K562 (cell line): Measurements from ENCODE around the gene FZD10. TPM values are rescaled to one million over a fixed set of nuclear protein-coding genes. Genes with fewer than 3 reads are reported as not detected.

ENCODE experiments used
- ATAC-seq: fragments of 200-7000 bp; cut with Tn5 transposase; 3 replicates; pipeline ENCODE4 v1.9.1; 2020; ENCODE audit warnings: moderate library complexity
- BruUV-seq: library from RNA; stranded (reverse); fragments of 400-500 nt; replicated peaks from 2 replicates; lab custom pipeline; 2021; lab: Mats Ljungman, UMichigan
- CTCF ChIA-PET: fragments of 300-600 bp; formaldehyde crosslinking; extraction: SDS; loops from one replicate; lab custom pipeline; 2021; ENCODE audit warnings: low intra/inter-chr PET ratio; lab: Yijun Ruan, JAX
- POLR2A ChIA-PET: fragments of 300-600, 350-650 bp; sonication (Branson Sonifier 250); formaldehyde crosslinking; extraction: SDS; loops from one replicate; lab custom pipeline; 2021; ENCODE audit warnings: antibody characterized with exemption, inconsistent platforms; lab: Yijun Ruan, JAX
- DNase-seq, 4 experiments: peaks; one replicate each; pipeline versions ENCODE4 v3.0.0 to v3.0.0-alpha.2; 2011 to 2018; ENCODE audit warnings: low spot score in 3 of 4, mixed read lengths in 3 of 4; ENCODE audit errors: extremely low read depth in 1 of 4
- FAIRE-seq: peaks from 2 replicates; lab custom pipeline; 2011; peaks lifted over from hg19 to GRCh38; lab: Jason Lieb, UNC
- H2AFZ ChIP-seq: 2 replicates; pipeline ENCODE4 v1.6.0; 2011; ENCODE audit warnings: low read depth, low read length, control low read depth, inconsistent platforms
- H3K27ac ChIP-seq: fragments of 200-600 bp; 3 replicates; pipeline ENCODE4 v1.8.0; 2011; ENCODE audit warnings: low read depth, mild to moderate bottlenecking, control low read depth, inconsistent platforms, low read length, moderate library complexity, mixed read lengths; ENCODE audit errors: extremely low read depth
- H3K27me3 ChIP-seq, 2 experiments: fragments of 300-600 bp in 1 of 2; 2 replicates in 1 of 2; 3 replicates in 1 of 2; pipeline versions ENCODE4 v1.6.0 to v1.8.0; 2011; ENCODE audit warnings: inconsistent platforms in 2 of 2, low read length in 2 of 2, mild to moderate bottlenecking in 1 of 2, mixed read lengths in 1 of 2, moderate library complexity in 1 of 2; ENCODE audit not compliant: control insufficient read depth in 2 of 2, insufficient read depth in 2 of 2
- H3K36me3 ChIP-seq: fragments of 300-600 bp; 3 replicates; pipeline ENCODE4 v1.8.0; 2011; ENCODE audit warnings: mild to moderate bottlenecking, low read length, inconsistent platforms; ENCODE audit not compliant: control insufficient read depth, insufficient read depth
- H3K4me1 ChIP-seq, 2 experiments: fragments of 200-600 bp in 1 of 2; replicated peaks in 1 of 2; 2 replicates in 1 of 2; 3 replicates in 1 of 2; pipeline versions ENCODE4 v1.5.1 to v1.8.0; 2011; ENCODE audit warnings: inconsistent platforms in 2 of 2, low read length in 2 of 2, mild to moderate bottlenecking in 1 of 2, mixed read lengths in 1 of 2, moderate library complexity in 1 of 2; ENCODE audit not compliant: control insufficient read depth in 2 of 2, insufficient read depth in 2 of 2
- H3K4me2 ChIP-seq: 2 replicates; pipeline ENCODE4 v1.6.1; 2011; ENCODE audit warnings: low read length, control low read depth, inconsistent platforms, mixed read lengths; ENCODE audit not compliant: insufficient read depth
- H3K4me3 ChIP-seq: fragments of 200-600 bp; sonication (generic), shearing (Covaris generic); 2 replicates; pipeline ENCODE4 v1.5.1; 2016; ENCODE audit warnings: control low read depth, inconsistent platforms
- H3K79me2 ChIP-seq: fragments of 200-600 bp; 3 replicates; pipeline ENCODE4 v1.8.0; 2011; ENCODE audit warnings: low read length, inconsistent platforms; ENCODE audit not compliant: control insufficient read depth, insufficient read depth
- H3K9ac ChIP-seq, 2 experiments: 2 replicates each; pipeline versions ENCODE4 v1.6.0 to v1.6.1; 2011; ENCODE audit warnings: low read depth in 2 of 2, low read length in 2 of 2, control low read depth in 1 of 2, inconsistent platforms in 1 of 2, mild to moderate bottlenecking in 1 of 2, mixed read lengths in 1 of 2; ENCODE audit not compliant: insufficient read depth in 1 of 2
- H3K9me1 ChIP-seq: one replicate; pipeline ENCODE4 v1.6.0; 2011; ENCODE audit warnings: inconsistent platforms, mild to moderate bottlenecking, low read length, moderate library complexity; ENCODE audit not compliant: control insufficient read depth, insufficient read depth
- H3K9me3 ChIP-seq: replicated peaks from 2 replicates; pipeline ENCODE4 v1.5.1; 2011; ENCODE audit warnings: low read depth, low read length, inconsistent platforms; ENCODE audit not compliant: control insufficient read depth, insufficient read depth
- H4K20me1 ChIP-seq: replicated peaks from 2 replicates; pipeline ENCODE4 v1.6.1; 2011; ENCODE audit warnings: low read length, inconsistent platforms, mixed read lengths; ENCODE audit not compliant: control insufficient read depth, insufficient read depth
- DACH1 ChIP-seq: fragments of 450-650 bp; IDR thresholded peaks from 2 replicates; pipeline ENCODE4 v1.6.1; 2018; ENCODE audit not compliant: partially characterized antibody
- MTA3 ChIP-seq: fragments of 450-650 bp; formaldehyde crosslinking; IDR thresholded peaks from 2 replicates; pipeline ENCODE4 v1.6.1; 2017; ENCODE audit warnings: mild to moderate bottlenecking, borderline replicate concordance
- PBX2 ChIP-seq, 2 experiments: IDR thresholded peaks in 1 of 2; conservative IDR thresholded peaks in 1 of 2; 2 replicates each; pipeline ENCODE4 v1.6.1; 2016; ENCODE audit warnings: low read depth in 2 of 2, mild to moderate bottlenecking in 1 of 2, missing compliant biosample characterization in 1 of 2, missing genetic modification characterization in 1 of 2, moderate library complexity in 1 of 2
- PKNOX1 ChIP-seq: fragments of 450-650 bp; IDR thresholded peaks from 2 replicates; pipeline ENCODE4 v1.6.1; 2016
- ZSCAN29 ChIP-seq: fragments of 450-650 bp; IDR thresholded peaks from 2 replicates; pipeline ENCODE4 v1.6.1; 2017
- WGBS: fragments of 100-300 bp; shearing (Covaris generic); methylation state at CpG from one replicate; pipeline ENCODE4 v1.1.6; 2016; ENCODE audit warnings: low coverage, mixed read lengths; ENCODE audit not compliant: insufficient coverage; ENCODE audit errors: missing lambda C conversion rate; 5-methylcytosine and 5-hydroxymethylcytosine counted together
- in situ Hi-C: fragments of 300-500 bp; cut with MboI; formaldehyde crosslinking; loops from 4 replicates; pipeline ENCODE4 v1.15.0; 2018; ENCODE audit warnings: inconsistent platforms, mixed read lengths
- intact Hi-C: fragments of 100-400 bp; cut with micrococcal nuclease; formaldehyde crosslinking; loops from 2 replicates; pipeline ENCODE4 v1.14.2; 2022
- polyA plus RNA-seq, 8 experiments: library from polyadenylated mRNA; depleted of rRNA in 4 of 8; stranded (reverse) in 5 of 8; unstranded in 3 of 8; fragments of >200 nt; fragmentation: Nextera tagmentation in 2 of 8; fragmentation: Illumina TruSeq in 1 of 8; extraction: Ambion mirVana in 2 of 8; extraction: Trizol in 1 of 8; gene quantifications; 2 replicates each; pipeline versions ENCODE4 v1.2.1 to v1.2.3, GENCODE V29; 2011 to 2014; ENCODE audit warnings: inconsistent platforms in 1 of 8, missing spikeins in 1 of 8
- total RNA-seq, 7 experiments: library from RNA; depleted of rRNA in 6 of 7; stranded (reverse); fragments of >200 nt in 6 of 7; fragmentation: Illumina TruSeq in 2 of 7; extraction: Trizol in 2 of 7; gene quantifications; 2 replicates each; pipeline versions ENCODE4 v1.2.1 to v1.2.3, GENCODE V29; 2011 to 2021; ENCODE audit warnings: low replicate concordance in 1 of 7

Gene FZD10
- total and polyA plus RNA-seq, 9 of the 15 experiments (the other 6 are each of a cell fraction or from before 2014, with no cell fraction given) = not detected

- Histone ChIP-seq H3K79me2 (no peaks in the 10 kb centered on the region), H3K4me3 (no peak overlapping the region), H2AFZ (no peak overlapping the region), H3K9me3 (no peaks in the 10 kb centered on the region), H3K9me1 (peaks cover 2% of the 10 kb centered on the region), H4K20me1 (0 out of 2 replicates have a peak, but pooled peaks cover 3% of the 10 kb centered on the region), H3K27ac (no peak overlapping the region), H3K27me3 (peaks cover 4 to 29% of the 10 kb centered on the region in 2 experiments; a peak in 4 of 5 replicates)
- WGBS = 0% methylated on average over 7 of the region's 7 CpGs
- ATAC-seq = no peak
- DNase-seq = no peak
- ChIA-PET CTCF (no interaction called here), POLR2A (no interaction called here)
- in situ Hi-C loops = no loop called here
- BruUV-seq = no TSS peak
- TF ChIP-seq ZSCAN29 (no peak), MTA3 (no peak), PKNOX1 (no peak), DACH1 (no peak), PBX2 (CRISPR knock-in tag; IDR thresholded peaks at IDR 0.05; ENCODE audit: low read depth) (no peak), PBX2 (tag; conservative IDR thresholded peaks at IDR 0.05; ENCODE audit: low read depth) (no peak)
- TF ChIP-seq, all 486 proteins: peak for 0
- Histone ChIP-seq H3K36me3 (no peaks in the 10 kb centered on the region), H3K4me2 (no peak overlapping the region), H3K9ac (no peak overlapping the region), H3K4me1 (peaks cover 0 to 7% of the 10 kb centered on the region in 2 experiments; a peak in 2 of 5 replicates)
- intact Hi-C loops = no loop called here
- no peak for FAIRE-seq
These were observed 3.6 kb upstream of the FZD10 start for GRCh38 chr12:130158754-130159059.
